HepG2 (cell line): ENCODE measurements around the gene HAUS7. TPM values are rescaled to one million over a fixed set of nuclear protein-coding genes. Genes with fewer than 3 reads are reported as not detected.

ENCODE experiments used
- ATAC-seq: fragments of 200-7000 bp; cut with Tn5 transposase; 3 replicates; pipeline ENCODE4 v1.9.1; 2020; ENCODE audit warnings: mild to moderate bottlenecking, moderate library complexity
- BruUV-seq: library from RNA; stranded (reverse); fragments of 400-500 nt; replicated peaks from 2 replicates; lab custom pipeline; 2021; lab: Mats Ljungman, UMichigan
- CTCF ChIA-PET: fragments of 300-600 bp; formaldehyde crosslinking; extraction: SDS; loops from one replicate; lab custom pipeline; 2021; ENCODE audit warnings: low total read pairs, inconsistent platforms, low intra/inter-chr PET ratio; lab: Yijun Ruan, JAX
- POLR2A ChIA-PET: fragments of 350-600 bp; sonication (Branson Sonifier 250); formaldehyde crosslinking; loops from one replicate; lab custom pipeline; 2020; ENCODE audit warnings: antibody characterized with exemption, inconsistent platforms; lab: Yijun Ruan, JAX
- DNase-seq: peaks from one replicate; pipeline ENCODE4 v3.0.0-alpha.2; 2015; ENCODE audit warnings: low spot score
- FAIRE-seq: peaks from 3 replicates; lab custom pipeline; 2011; peaks lifted over from hg19 to GRCh38; lab: Jason Lieb, UNC
- H2AFZ ChIP-seq: one replicate; pipeline ENCODE4 v1.6.1; 2011; ENCODE audit warnings: low read length, inconsistent platforms
- H3K27ac ChIP-seq: fragments of 300-600 bp; 3 replicates; pipeline ENCODE4 v1.8.0; 2011; ENCODE audit warnings: mixed run types, mild to moderate bottlenecking, mixed read lengths, low read length, inconsistent platforms; ENCODE audit not compliant: insufficient read depth; ENCODE audit errors: extremely low read length
- H3K27me3 ChIP-seq, 2 experiments: fragments of 200-600 bp in 1 of 2; 2 replicates in 1 of 2; 3 replicates in 1 of 2; pipeline versions ENCODE4 v1.6.0 to v1.8.0; 2011; ENCODE audit warnings: low read length in 2 of 2, mild to moderate bottlenecking in 2 of 2, moderate library complexity in 2 of 2, inconsistent platforms in 1 of 2; ENCODE audit not compliant: insufficient read depth in 2 of 2, control insufficient read depth in 1 of 2
- H3K36me3 ChIP-seq, 2 experiments: fragments of 200-600 bp in 1 of 2; replicated peaks in 1 of 2; 2 replicates in 1 of 2; 3 replicates in 1 of 2; pipeline versions ENCODE4 v1.5.1 to v1.8.0; 2011; ENCODE audit warnings: low read length in 2 of 2, inconsistent platforms in 1 of 2; ENCODE audit not compliant: insufficient read depth in 2 of 2, control insufficient read depth in 1 of 2
- H3K4me1 ChIP-seq: 2 replicates; pipeline ENCODE4 v1.5.1; 2012; ENCODE audit warnings: low read length, inconsistent platforms; ENCODE audit not compliant: insufficient read depth
- H3K4me2 ChIP-seq: 2 replicates; pipeline ENCODE4 v1.6.0; 2011; ENCODE audit warnings: low read depth, low read length, inconsistent platforms
- H3K4me3 ChIP-seq, 3 experiments: fragments of 200-600 bp in 1 of 3; sonication (generic), shearing (Covaris generic) in 1 of 3; replicated peaks in 1 of 3; 2 replicates each; pipeline ENCODE4 v1.5.1; 2011 to 2016; ENCODE audit warnings: low read length in 3 of 3, inconsistent platforms in 2 of 3, low read depth in 2 of 3, mild to moderate bottlenecking in 2 of 3, control low read depth in 1 of 3, mixed read lengths in 1 of 3; ENCODE audit not compliant: insufficient read depth in 1 of 3
- H3K79me2 ChIP-seq: one replicate; pipeline ENCODE4 v1.6.1; 2011; ENCODE audit warnings: low read length, inconsistent platforms; ENCODE audit not compliant: insufficient read depth
- H3K9ac ChIP-seq: 2 replicates; pipeline ENCODE4 v1.6.0; 2011; ENCODE audit warnings: mild to moderate bottlenecking, low read depth, low read length, inconsistent platforms; ENCODE audit not compliant: insufficient read depth
- H3K9me3 ChIP-seq: 2 replicates; pipeline ENCODE4 v1.5.1; 2012; ENCODE audit warnings: mild to moderate bottlenecking, low read length
- H4K20me1 ChIP-seq: 2 replicates; pipeline ENCODE4 v1.6.0; 2011; ENCODE audit warnings: inconsistent platforms, mild to moderate bottlenecking, low read length, moderate library complexity; ENCODE audit not compliant: insufficient read depth
- AGO2 ChIP-seq: fragments of 200-400 bp; formaldehyde crosslinking; optimal IDR thresholded peaks from 2 replicates; pipeline ENCODE3; 2017; ENCODE audit warnings: mild to moderate bottlenecking, low read depth, low read length, moderate library complexity
- CCAR2 ChIP-seq: fragments of 200-400 bp; formaldehyde crosslinking; optimal IDR thresholded peaks from 2 replicates; pipeline ENCODE3; 2018; ENCODE audit warnings: low read depth, mild to moderate bottlenecking, low read length, moderate library complexity
- FOXK1 ChIP-seq: sonication (generic); formaldehyde crosslinking; IDR thresholded peaks from 2 replicates; pipeline ENCODE4 v1.4.0; 2020; ENCODE audit warnings: low read depth, missing genetic modification reagents, borderline replicate concordance
- HOXA3 ChIP-seq: sonication (generic); formaldehyde crosslinking; IDR thresholded peaks from 2 replicates; pipeline ENCODE4 v1.5.0; 2020; ENCODE audit warnings: missing genetic modification reagents
- HOXA7 ChIP-seq: sonication (generic); formaldehyde crosslinking; IDR thresholded peaks from 2 replicates; pipeline ENCODE4 v1.8.1; 2022; ENCODE audit warnings: mild to moderate bottlenecking, missing genetic modification reagents, moderate library complexity
- HOXD1 ChIP-seq: sonication (generic); formaldehyde crosslinking; IDR thresholded peaks from 2 replicates; pipeline ENCODE4 v1.5.0; 2020; ENCODE audit warnings: missing genetic modification reagents
- NPAS2 ChIP-seq: sonication (generic); formaldehyde crosslinking; IDR thresholded peaks from 2 replicates; pipeline ENCODE4 v1.8.0; 2022; ENCODE audit warnings: mild to moderate bottlenecking, missing genetic modification reagents, borderline replicate concordance
- TCF12 ChIP-seq, 2 experiments: fragments of 450-650 bp in 1 of 2; sonication (generic) in 1 of 2; formaldehyde crosslinking in 1 of 2; IDR thresholded peaks; 2 replicates each; pipeline versions ENCODE4 v1.6.1 to v1.8.0; 2017 to 2022; ENCODE audit warnings: antibody characterized with exemption in 1 of 2, mild to moderate bottlenecking in 1 of 2, missing genetic modification reagents in 1 of 2, moderate library complexity in 1 of 2
- THRA ChIP-seq: sonication (generic); formaldehyde crosslinking; IDR thresholded peaks from 2 replicates; pipeline ENCODE4 v1.4.0; 2020; ENCODE audit warnings: missing genetic modification reagents, borderline replicate concordance
- ZFP82 ChIP-seq: sonication (generic); formaldehyde crosslinking; IDR thresholded peaks from 2 replicates; pipeline ENCODE4 v1.5.1; 2020; ENCODE audit warnings: mild to moderate bottlenecking, missing genetic modification reagents, borderline replicate concordance
- ZNF484 ChIP-seq: sonication (generic); formaldehyde crosslinking; IDR thresholded peaks from 2 replicates; pipeline ENCODE4 v1.5.1; 2020; ENCODE audit warnings: mild to moderate bottlenecking, low read depth, missing genetic modification reagents, borderline replicate concordance
- ZNF629 ChIP-seq: sonication (generic); formaldehyde crosslinking; conservative IDR thresholded peaks from 2 replicates; pipeline ENCODE4 v1.5.0; 2020; ENCODE audit warnings: missing genetic modification reagents
- WGBS: methylation state at CpG from one replicate; pipeline ENCODE4 v1.1.6; 2017; ENCODE audit warnings: low lambda C conversion rate; 5-methylcytosine and 5-hydroxymethylcytosine counted together
- in situ Hi-C: cut with HindIII; loops from 2 replicates; pipeline ENCODE4 v1.10.0; 2017; ENCODE audit warnings: low pct_unique_long_range_greater_than_20kb; ENCODE audit not compliant: extremely low pct_ligation_motif_present
- intact Hi-C: fragments of 100-400 bp; cut with micrococcal nuclease; formaldehyde crosslinking; loops from one replicate; pipeline ENCODE4 v1.10.0; 2022; ENCODE audit not compliant: unreplicated experiment
- polyA plus RNA-seq, 8 experiments: library from polyadenylated mRNA; depleted of rRNA in 3 of 8; stranded (reverse) in 7 of 8; unstranded in 1 of 8; fragments of >200 nt; fragmentation: Illumina TruSeq in 4 of 8; extraction: Trizol in 4 of 8; gene quantifications; 2 replicates each; pipeline versions ENCODE4 v1.2.1 to v1.2.3, GENCODE V29; 2011 to 2016; ENCODE audit warnings: low read depth in 4 of 8, missing spikeins in 1 of 8, mixed read lengths in 1 of 8; ENCODE audit not compliant: insufficient read depth in 1 of 8
- total RNA-seq, 5 experiments: library from RNA; depleted of rRNA; stranded (reverse); fragments of >200 nt; fragmentation: Illumina TruSeq; extraction: Trizol; gene quantifications; 2 replicates each; pipeline ENCODE4 v1.2.3, GENCODE V29; 2016; ENCODE audit warnings: low read depth in 1 of 5

The HAUS7 gene
- total and polyA plus RNA-seq, 2 of the 13 experiments (the other 11 are each of a cell fraction or from before 2014, with no cell fraction given): 10.9 to 42.4 TPM

DNA sequence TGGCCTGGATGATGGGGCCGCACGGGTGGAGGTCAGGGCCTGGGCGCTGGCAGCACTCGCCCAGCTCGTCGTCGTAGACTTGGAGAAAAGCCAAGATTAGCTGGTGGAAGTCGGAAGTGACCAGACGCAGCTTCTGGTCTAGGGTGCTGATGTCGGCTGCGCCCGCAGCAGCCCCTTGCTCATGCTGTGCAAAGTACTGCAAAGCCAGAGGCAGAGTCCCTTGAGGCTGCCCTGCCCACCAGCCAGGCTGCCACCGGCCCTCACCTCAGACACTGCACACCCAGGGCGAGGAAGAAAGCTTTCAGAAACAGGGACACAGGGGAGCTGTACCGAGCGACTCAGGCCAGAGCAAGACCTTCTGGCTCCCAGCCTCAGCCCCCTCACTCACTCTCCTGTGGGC is 14.8 kb downstream of the HAUS7 start (continued):
- TF ChIP-seq HOXA7 (CRISPR knock-in tag) (no peak), HOXD1 (CRISPR knock-in tag) (no peak)

GRCh38 chrX:153454901-153455550 is 15.3 kb downstream of the HAUS7 start:
- Histone ChIP-seq H3K27ac (no peak overlapping the region), H3K79me2 (no peaks in the 10 kb centered on the region), H3K4me2 (no peak overlapping the region), H3K9me3 (no peaks in the 10 kb centered on the region), H2AFZ (no peak overlapping the region), H3K27me3 (no peaks in the 10 kb centered on the region), H3K9ac (no peak overlapping the region), H3K36me3 (no peaks in the 10 kb centered on the region; a peak in 1 of 5 replicates), H3K4me3 (no peak overlapping the region), H3K4me1 (no peaks in the 10 kb centered on the region), H4K20me1 (no peaks in the 10 kb centered on the region)
- intact Hi-C loops (no loop called here), in situ Hi-C loops (loop anchor here (10.0 kb wide), 1 partner anchor 50 kb away; no protein-coding TSS in a partner anchor)
- ChIA-PET CTCF (no interaction called here), POLR2A (no interaction called here)
- TF ChIP-seq CCAR2 (no peak), NPAS2 (CRISPR knock-in tag) (no peak), ZNF484 (CRISPR knock-in tag) (no peak), THRA (CRISPR knock-in tag) (no peak), ZFP82 (CRISPR knock-in tag) (no peak), FOXK1 (CRISPR knock-in tag) (no peak), AGO2 (no peak), TCF12 (IDR thresholded peaks at IDR 0.05) (no peak), TCF12 (CRISPR knock-in tag; IDR thresholded peaks at IDR 0.05) (no peak), HOXA3 (CRISPR knock-in tag) (no peak), ZNF629 (no peak)
- no peak for DNase-seq
- BruUV-seq: no TSS peak
- no peak for ATAC-seq
- WGBS: 97% methylated on average over 7 of the region's 16 CpGs
- no peak for FAIRE-seq
